ENCODE results near the gene TMEM213. TPM values are rescaled to one million over a fixed set of nuclear protein-coding genes. Genes with fewer than 3 reads are reported as not detected.

The TMEM213 gene
- total RNA-seq, 1 experiment from 2014 or later = 0.11 TPM

DNA sequence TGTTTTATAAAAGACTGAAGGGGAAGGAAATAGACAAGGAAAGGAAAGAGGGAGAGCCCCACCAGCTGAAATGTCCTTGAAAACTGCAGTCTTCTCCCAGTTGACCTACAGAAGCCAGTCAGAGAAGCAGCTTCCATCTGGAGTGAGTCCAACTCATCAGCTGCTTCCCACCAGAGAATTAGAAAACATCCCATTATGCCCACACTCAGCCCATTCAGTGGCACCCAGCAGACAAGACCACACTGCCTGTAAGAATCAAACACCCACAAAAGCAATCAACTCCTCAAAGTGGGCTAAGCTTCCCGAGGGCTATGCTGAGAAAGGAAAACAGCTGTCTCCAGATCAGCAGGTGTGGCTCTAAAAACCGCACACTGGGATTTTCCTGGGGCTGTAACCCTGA lies 29.6 kb upstream of the TMEM213 start (continued):
- TF ChIP-seq, protein P1, sequence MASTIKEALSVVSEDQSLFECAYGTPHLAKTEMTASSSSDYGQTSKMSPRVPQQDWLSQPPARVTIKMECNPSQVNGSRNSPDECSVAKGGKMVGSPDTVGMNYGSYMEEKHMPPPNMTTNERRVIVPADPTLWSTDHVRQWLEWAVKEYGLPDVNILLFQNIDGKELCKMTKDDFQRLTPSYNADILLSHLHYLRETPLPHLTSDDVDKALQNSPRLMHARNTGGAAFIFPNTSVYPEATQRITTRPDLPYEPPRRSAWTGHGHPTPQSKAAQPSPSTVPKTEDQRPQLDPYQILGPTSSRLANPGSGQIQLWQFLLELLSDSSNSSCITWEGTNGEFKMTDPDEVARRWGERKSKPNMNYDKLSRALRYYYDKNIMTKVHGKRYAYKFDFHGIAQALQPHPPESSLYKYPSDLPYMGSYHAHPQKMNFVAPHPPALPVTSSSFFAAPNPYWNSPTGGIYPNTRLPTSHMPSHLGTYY (CRISPR knock-in tag; IDR thresholded peaks at IDR 0.05) = no peak
- TF ChIP-seq ZNF671 (CRISPR knock-in tag; IDR thresholded peaks at IDR 0.05) (no peak), NFE2L1 (CRISPR knock-in tag; IDR thresholded peaks at IDR 0.05) (no peak), NR3C1 (CRISPR knock-in tag; conservative IDR thresholded peaks at IDR 0.05; ENCODE audit: low read depth) (no peak)
- TF ChIP-seq, protein P2, sequence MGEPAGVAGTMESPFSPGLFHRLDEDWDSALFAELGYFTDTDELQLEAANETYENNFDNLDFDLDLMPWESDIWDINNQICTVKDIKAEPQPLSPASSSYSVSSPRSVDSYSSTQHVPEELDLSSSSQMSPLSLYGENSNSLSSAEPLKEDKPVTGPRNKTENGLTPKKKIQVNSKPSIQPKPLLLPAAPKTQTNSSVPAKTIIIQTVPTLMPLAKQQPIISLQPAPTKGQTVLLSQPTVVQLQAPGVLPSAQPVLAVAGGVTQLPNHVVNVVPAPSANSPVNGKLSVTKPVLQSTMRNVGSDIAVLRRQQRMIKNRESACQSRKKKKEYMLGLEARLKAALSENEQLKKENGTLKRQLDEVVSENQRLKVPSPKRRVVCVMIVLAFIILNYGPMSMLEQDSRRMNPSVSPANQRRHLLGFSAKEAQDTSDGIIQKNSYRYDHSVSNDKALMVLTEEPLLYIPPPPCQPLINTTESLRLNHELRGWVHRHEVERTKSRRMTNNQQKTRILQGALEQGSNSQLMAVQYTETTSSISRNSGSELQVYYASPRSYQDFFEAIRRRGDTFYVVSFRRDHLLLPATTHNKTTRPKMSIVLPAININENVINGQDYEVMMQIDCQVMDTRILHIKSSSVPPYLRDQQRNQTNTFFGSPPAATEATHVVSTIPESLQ (CRISPR knock-in tag; IDR thresholded peaks at IDR 0.05) = no peak
- TF ChIP-seq, protein P3, sequence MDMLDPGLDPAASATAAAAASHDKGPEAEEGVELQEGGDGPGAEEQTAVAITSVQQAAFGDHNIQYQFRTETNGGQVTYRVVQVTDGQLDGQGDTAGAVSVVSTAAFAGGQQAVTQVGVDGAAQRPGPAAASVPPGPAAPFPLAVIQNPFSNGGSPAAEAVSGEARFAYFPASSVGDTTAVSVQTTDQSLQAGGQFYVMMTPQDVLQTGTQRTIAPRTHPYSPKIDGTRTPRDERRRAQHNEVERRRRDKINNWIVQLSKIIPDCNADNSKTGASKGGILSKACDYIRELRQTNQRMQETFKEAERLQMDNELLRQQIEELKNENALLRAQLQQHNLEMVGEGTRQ (CRISPR knock-in tag; IDR thresholded peaks at IDR 0.05) = no peak

DNA sequence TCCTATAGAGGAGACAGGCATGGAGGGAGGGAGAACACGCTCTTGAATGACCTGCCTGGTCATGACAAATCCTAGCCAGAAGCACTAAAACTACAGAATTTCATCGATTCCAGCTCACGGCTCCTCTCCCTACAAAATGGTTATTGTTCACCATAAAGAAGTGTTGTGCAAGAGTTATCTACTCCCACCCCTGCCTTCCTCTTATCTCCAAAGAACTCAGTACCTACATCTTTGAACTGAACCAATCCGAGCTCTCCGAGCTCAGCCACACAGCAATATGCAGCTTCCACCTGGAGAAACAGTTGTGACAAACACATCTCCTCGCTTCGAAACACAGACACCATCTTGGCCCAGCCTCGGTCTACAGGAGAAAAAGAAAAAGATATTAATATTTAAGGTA lies 26.9 kb upstream of the TMEM213 start:
- Mint-ChIP-seq H3K4me3 (no peak overlapping the region), H3K27ac (no peak overlapping the region), H3K27me3 (ENCODE audit: low read depth) (peaks cover 7% of the 10 kb centered on the region), H3K36me3 (no peaks in the 10 kb centered on the region), H3K9me3 (no peaks in the 10 kb centered on the region), H3K4me1 (peaks cover 15% of the 10 kb centered on the region)
- TF ChIP-seq, protein P4, sequence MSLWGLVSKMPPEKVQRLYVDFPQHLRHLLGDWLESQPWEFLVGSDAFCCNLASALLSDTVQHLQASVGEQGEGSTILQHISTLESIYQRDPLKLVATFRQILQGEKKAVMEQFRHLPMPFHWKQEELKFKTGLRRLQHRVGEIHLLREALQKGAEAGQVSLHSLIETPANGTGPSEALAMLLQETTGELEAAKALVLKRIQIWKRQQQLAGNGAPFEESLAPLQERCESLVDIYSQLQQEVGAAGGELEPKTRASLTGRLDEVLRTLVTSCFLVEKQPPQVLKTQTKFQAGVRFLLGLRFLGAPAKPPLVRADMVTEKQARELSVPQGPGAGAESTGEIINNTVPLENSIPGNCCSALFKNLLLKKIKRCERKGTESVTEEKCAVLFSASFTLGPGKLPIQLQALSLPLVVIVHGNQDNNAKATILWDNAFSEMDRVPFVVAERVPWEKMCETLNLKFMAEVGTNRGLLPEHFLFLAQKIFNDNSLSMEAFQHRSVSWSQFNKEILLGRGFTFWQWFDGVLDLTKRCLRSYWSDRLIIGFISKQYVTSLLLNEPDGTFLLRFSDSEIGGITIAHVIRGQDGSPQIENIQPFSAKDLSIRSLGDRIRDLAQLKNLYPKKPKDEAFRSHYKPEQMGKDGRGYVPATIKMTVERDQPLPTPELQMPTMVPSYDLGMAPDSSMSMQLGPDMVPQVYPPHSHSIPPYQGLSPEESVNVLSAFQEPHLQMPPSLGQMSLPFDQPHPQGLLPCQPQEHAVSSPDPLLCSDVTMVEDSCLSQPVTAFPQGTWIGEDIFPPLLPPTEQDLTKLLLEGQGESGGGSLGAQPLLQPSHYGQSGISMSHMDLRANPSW (CRISPR knock-in tag; conservative IDR thresholded peaks at IDR 0.05; ENCODE audit: low read depth) = no peak
- TF ChIP-seq NFATC4 (CRISPR knock-in tag; IDR thresholded peaks at IDR 0.05) (no peak), FOXP1 (CRISPR knock-in tag; IDR thresholded peaks at IDR 0.05; ENCODE audit: borderline replicate concordance) (no peak), SMAD4 (CRISPR knock-in tag; IDR thresholded peaks at IDR 0.05) (no peak)
- TF ChIP-seq, protein P5, sequence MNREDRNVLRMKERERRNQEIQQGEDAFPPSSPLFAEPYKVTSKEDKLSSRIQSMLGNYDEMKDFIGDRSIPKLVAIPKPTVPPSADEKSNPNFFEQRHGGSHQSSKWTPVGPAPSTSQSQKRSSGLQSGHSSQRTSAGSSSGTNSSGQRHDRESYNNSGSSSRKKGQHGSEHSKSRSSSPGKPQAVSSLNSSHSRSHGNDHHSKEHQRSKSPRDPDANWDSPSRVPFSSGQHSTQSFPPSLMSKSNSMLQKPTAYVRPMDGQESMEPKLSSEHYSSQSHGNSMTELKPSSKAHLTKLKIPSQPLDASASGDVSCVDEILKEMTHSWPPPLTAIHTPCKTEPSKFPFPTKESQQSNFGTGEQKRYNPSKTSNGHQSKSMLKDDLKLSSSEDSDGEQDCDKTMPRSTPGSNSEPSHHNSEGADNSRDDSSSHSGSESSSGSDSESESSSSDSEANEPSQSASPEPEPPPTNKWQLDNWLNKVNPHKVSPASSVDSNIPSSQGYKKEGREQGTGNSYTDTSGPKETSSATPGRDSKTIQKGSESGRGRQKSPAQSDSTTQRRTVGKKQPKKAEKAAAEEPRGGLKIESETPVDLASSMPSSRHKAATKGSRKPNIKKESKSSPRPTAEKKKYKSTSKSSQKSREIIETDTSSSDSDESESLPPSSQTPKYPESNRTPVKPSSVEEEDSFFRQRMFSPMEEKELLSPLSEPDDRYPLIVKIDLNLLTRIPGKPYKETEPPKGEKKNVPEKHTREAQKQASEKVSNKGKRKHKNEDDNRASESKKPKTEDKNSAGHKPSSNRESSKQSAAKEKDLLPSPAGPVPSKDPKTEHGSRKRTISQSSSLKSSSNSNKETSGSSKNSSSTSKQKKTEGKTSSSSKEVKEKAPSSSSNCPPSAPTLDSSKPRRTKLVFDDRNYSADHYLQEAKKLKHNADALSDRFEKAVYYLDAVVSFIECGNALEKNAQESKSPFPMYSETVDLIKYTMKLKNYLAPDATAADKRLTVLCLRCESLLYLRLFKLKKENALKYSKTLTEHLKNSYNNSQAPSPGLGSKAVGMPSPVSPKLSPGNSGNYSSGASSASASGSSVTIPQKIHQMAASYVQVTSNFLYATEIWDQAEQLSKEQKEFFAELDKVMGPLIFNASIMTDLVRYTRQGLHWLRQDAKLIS (CRISPR knock-in tag; IDR thresholded peaks at IDR 0.05; ENCODE audit: borderline replicate concordance) = no peak
- DNase-seq (ENCODE audit: low spot score) = no peak
- CTCF ChIA-PET = no interaction called here
- ATAC-seq = no peak
- POLR2A ChIA-PET = interaction anchor here (0.6 kb wide), 1 partner anchor 125 kb away, joined by 3 read pairs; no protein-coding TSS in a partner anchor

DNA sequence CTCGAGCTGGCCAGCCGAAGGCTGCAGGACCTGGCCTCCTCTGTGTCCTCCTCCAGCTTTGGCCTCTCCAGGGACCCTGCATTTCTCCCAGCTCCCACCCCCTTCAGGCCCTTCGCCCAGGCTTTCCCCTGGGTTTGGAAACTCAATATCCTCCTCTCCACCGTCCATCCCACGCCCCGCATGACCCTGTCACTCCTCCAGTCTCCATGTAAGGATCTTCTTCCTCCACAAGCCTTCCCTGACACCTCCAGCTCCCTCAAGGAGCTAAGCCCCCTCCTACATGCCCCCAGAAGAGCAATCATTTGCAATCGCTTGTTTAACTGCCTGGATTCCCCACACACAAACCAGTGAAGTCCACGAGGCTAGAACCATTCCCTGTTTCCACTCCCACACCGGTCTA lies 24.6 kb upstream of the TMEM213 start:
- H3K4me1 Mint-ChIP-seq = peaks cover 22% of the 10 kb centered on the region
- peaks cover 7% of the 10 kb centered on the region for H3K27me3 Mint-ChIP-seq (ENCODE audit: low read depth)
- ChIA-PET CTCF (interaction anchor here (1.4 to 1.8 kb wide), 4 partner anchors 18 to 34 kb away, joined by 3 to 12 read pairs (median 7); partner anchors contain the start of genes ATP6V0A4 and TMEM213), POLR2A (no interaction called here)
- H3K9me3 Mint-ChIP-seq = no peaks in the 10 kb centered on the region
- H3K36me3 Mint-ChIP-seq = no peaks in the 10 kb centered on the region
- no peak overlapping the region for H3K4me3 Mint-ChIP-seq
- ATAC-seq (no peak), DNase-seq (ENCODE audit: low spot score) (no peak)
- no peak overlapping the region for H3K27ac Mint-ChIP-seq
- TF ChIP-seq FOXJ3 (CRISPR knock-in tag; IDR thresholded peaks at IDR 0.05; ENCODE audit: borderline replicate concordance) (no peak), TP53 (CRISPR knock-in tag; IDR thresholded peaks at IDR 0.05) (no peak), HMGA2 (CRISPR knock-in tag; IDR thresholded peaks at IDR 0.05) (no peak), ZNF317 (CRISPR knock-in tag; IDR thresholded peaks at IDR 0.05; ENCODE audit: borderline replicate concordance, low read depth) (no peak), RELA (CRISPR knock-in tag; IDR thresholded peaks at IDR 0.05; ENCODE audit: borderline replicate concordance) (no peak), ELF4 (CRISPR knock-in tag; IDR thresholded peaks at IDR 0.05; ENCODE audit: low read depth) (no peak), PRRX2 (CRISPR knock-in tag; IDR thresholded peaks at IDR 0.05) (no peak), OVOL2 (CRISPR knock-in tag; IDR thresholded peaks at IDR 0.05; ENCODE audit: borderline replicate concordance) (no peak)
- TF ChIP-seq, protein P6, sequence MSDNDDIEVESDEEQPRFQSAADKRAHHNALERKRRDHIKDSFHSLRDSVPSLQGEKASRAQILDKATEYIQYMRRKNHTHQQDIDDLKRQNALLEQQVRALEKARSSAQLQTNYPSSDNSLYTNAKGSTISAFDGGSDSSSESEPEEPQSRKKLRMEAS (CRISPR knock-in tag; IDR thresholded peaks at IDR 0.05) = no peak

Data from WTC11 (cell line).